Astrocyte (in vitro differentiated cells and primary cell): ENCODE results near the gene CTIF.

Source experiments
- CTCF ChIP-seq: IDR thresholded peaks from 2 replicates; pipeline ENCODE4 v1.5.1; 2011; ENCODE audit warnings: low read depth, mild to moderate bottlenecking, inconsistent platforms, low read length, moderate library complexity; ENCODE audit not compliant: insufficient read depth
- EZH2 ChIP-seq: IDR thresholded peaks from 2 replicates; pipeline ENCODE4 v1.6.1; 2012; ENCODE audit warnings: mild to moderate bottlenecking, low read length, inconsistent platforms; ENCODE audit not compliant: insufficient read depth

- TF ChIP-seq EZH2 (no peak), CTCF (no peak)
Observed at GRCh38 chr18:48721312-48721711, 182.5 kb downstream of the CTIF start.
